ENCODE data around the gene RASAL3.
"Not testable (repeated sequence)": the region's sequence is repeated elsewhere in the genome, so short reads cannot be mapped to it uniquely, and the experiment has no call there.

Gene RASAL3

GRCh38 chr19:15423130-15423529, 41.2 kb downstream of the RASAL3 start:
- Mint-ChIP-seq H3K27me3 (no peaks in the 10 kb centered on the region), H3K36me3 (peaks cover 20% of the 10 kb centered on the region), H3K27ac (no peak overlapping the region), H3K9me3 (no peaks in the 10 kb centered on the region), H3K4me1 (peaks cover 25% of the 10 kb centered on the region), H3K4me3 (no peak overlapping the region)

DNA sequence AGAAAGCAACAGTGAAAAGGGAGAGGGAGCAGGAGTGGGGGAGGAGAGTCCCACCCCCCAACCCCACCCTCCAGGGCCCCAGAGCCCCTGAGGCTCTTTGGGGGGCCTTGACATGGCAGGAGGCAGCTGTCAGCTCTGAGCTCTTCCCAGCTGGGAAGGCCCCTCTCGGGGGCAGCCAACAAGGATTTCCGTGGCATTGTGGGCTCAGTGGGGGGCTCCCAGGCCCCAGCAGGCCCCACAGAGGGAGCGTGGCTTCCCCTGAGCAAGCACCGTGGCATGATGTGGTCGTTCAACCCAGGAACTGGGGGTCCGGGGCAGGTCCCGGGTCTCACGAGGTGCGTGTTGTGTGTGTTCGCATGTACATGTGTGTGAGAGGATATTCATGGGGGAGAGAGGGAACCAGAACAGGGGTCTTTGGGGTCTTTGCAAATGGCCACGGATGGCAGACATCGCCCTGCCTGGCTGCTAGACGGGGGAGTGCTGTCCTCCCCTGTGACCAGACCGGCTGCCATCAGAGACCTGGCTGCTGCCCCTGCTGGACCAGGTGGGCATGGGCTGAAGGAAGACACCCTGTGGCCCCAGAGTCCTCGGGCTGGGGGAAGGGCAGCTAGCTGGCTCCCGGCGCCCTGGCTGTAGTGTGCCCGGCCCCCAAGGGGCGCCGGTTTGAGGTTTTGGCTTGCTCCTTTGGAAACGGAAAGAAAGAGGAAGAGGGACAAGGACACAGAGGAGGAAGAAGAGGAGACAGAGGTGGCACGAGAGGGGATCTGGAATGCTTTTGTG, 41.9 kb downstream of the RASAL3 start:
- peaks cover 20% of the 10 kb centered on the region for H3K36me3 Mint-ChIP-seq

DNA sequence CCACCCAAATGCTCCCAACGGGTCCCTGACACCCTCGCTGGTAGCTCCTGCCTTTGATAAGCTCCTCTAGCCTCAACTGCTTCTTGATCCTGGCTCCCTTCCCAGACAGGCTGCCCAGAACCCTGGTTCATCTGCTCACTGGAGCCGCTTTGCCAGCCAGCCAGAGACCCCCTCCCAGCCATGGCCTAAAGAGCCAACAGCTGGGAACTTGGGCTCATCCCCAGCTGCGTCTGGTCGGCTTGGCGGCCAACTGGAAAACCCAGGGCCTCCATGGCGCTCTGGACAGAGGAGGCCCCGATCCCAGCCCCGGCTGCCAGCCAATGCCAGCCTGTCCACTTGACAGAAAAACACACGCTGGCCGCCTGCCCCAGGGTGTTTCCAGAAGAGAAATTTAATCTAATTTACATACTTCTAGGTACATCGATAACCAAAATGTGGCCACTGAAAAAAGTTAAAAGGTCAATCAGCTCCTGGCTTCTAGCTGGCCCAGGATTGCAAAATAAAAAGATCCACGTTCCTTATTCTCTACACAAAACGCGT, 42.6 kb downstream of the RASAL3 start:
- no peaks in the 10 kb centered on the region for H3K9me3 Mint-ChIP-seq
- H3K4me1 Mint-ChIP-seq, result peaks cover 32% of the 10 kb centered on the region
- H3K27ac Mint-ChIP-seq, result no peak overlapping the region
- H3K36me3 Mint-ChIP-seq, result peaks cover 20% of the 10 kb centered on the region
- no peaks in the 10 kb centered on the region for H3K27me3 Mint-ChIP-seq
- H3K4me3 Mint-ChIP-seq, result no peak overlapping the region

More for the DNA sequence above, 41.9 kb downstream of the RASAL3 start:
- Mint-ChIP-seq H3K4me3 (no peak overlapping the region), H3K27ac (no peak overlapping the region), H3K4me1 (peaks cover 29% of the 10 kb centered on the region), H3K27me3 (no peaks in the 10 kb centered on the region), H3K9me3 (no peaks in the 10 kb centered on the region)

DNA sequence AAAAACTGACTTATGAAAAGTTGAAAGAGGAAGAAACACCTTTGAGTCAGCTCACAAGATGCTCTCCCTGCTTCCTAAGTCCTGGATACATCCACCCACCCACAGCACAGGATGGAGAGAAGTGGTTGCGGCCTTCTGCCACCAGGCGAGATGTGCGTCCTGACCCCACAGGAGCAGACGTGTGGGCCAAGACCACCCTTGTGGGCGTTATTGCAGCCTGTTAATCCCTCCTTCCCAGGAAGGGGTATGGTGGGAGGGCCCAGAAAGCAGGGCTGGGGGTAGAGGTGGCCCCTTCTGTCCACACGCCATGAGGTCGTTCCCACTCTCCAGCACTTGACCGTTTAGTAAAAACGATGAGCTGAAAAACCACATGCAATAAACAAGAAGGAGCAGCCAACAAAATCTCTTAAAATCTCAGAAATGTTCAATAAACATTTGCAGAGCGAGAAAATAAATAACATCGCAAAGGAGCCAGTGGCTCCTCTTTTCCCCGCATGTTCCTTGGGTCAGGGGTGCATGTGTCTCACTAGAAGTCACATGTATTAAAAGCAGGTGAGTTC, 43.1 kb downstream of the RASAL3 start:
- Mint-ChIP-seq H3K9me3 (no peaks in the 10 kb centered on the region), H3K36me3 (peaks cover 19% of the 10 kb centered on the region), H3K4me3 (no peak overlapping the region), H3K27me3 (no peaks in the 10 kb centered on the region), H3K27ac (no peak overlapping the region), H3K4me1 (peaks cover 35% of the 10 kb centered on the region)

GRCh38 chr19:15419413-15420025, 44.8 kb downstream of the RASAL3 start:
- Mint-ChIP-seq H3K27ac (peak overlapping the region; percentile 80), H3K36me3 (peaks cover 18% of the 10 kb centered on the region), H3K27me3 (no peaks in the 10 kb centered on the region), H3K9me3 (no peaks in the 10 kb centered on the region), H3K4me3 (peak overlapping the region; percentile 96), H3K4me1 (peaks cover 40% of the 10 kb centered on the region)

DNA sequence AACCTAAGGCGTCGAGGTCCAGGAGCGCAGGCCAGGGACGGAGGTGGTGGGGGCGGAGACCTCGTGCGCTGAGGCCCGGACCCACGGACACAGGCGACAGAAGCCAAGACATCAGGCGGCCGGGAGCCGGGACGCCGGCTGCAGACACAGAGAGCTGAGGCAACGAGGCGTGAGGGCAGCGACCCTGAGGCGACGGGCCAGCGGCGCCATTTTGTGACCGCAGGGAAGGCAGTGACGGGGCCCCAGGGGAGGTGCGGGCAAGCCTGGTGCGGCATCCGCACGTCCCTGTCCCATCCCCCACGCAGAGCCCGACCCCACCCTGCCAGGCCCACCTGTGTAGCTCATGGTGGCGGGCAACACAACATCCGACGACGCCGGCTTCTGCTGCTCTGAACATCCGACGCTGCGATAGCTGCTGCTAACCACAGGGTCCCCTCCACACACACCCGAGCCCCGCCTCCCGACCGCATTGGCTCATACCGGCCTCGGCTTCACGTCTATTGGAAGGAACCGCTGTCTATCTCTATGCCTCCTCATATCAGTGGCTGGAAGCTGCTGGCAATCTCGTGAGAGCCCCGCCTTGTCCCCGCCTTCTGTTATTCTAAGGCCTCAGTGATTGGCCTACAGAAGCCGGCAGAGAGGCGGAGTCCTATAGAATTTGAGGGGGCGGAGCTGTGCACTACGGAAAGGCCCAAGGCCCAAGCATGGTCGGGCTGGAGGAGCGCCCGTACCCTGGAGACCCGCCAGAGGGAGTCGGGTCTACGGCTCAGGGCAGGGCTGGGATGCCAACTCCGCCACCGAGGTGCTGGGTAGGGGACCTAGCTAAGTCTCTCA, 45.5 kb downstream of the RASAL3 start, which contains the start of gene AKAP8L:
AKAP8L (minus strand) TSS at position 410 of the 834 bp plus-strand sequence; CDS start at position 345, 65 bp downstream.
- Mint-ChIP-seq H3K27me3 (no peaks in the 10 kb centered on the region), H3K9me3 (no peaks in the 10 kb centered on the region), H3K36me3 (peaks cover 18% of the 10 kb centered on the region), H3K27ac (peak within 1 kb of the TSS; percentile 95), H3K4me3 (peak within 1 kb of the TSS; percentile 96), H3K4me1 (peaks cover 40% of the 10 kb centered on the region)

DNA sequence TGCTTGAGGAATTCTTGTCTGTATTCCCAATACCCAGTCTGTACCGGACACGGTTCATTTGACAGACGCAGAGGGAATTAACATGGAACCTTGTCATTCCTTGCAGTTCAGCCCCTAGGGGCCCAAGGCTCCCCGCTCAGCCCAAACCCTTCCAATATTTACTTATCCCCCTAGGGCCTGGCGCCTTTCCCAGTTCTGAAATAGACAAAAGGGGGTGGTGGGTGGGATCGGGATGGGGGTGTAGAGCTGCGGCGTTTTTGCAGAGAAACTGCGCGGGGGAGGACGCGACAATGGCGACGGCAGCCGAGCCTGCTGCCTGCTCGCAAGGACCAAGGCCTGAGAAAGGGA, 46.1 kb downstream of the RASAL3 start:
- H3K4me1 Mint-ChIP-seq, result peaks cover 44% of the 10 kb centered on the region

GRCh38 chr19:15417699-15418098, 46.6 kb downstream of the RASAL3 start:
- Mint-ChIP-seq H3K4me1 (peaks cover 49% of the 10 kb centered on the region), H3K36me3 (peaks cover 10% of the 10 kb centered on the region), H3K9me3 (no peaks in the 10 kb centered on the region), H3K27me3 (no peaks in the 10 kb centered on the region), H3K27ac (peak overlapping the region; percentile 89), H3K4me3 (peak overlapping the region; percentile 96)

More for the DNA sequence above, 46.1 kb downstream of the RASAL3 start:
- peak overlapping the region; percentile 95 for H3K27ac Mint-ChIP-seq
- H3K27me3 Mint-ChIP-seq, result no peaks in the 10 kb centered on the region
- no peaks in the 10 kb centered on the region for H3K9me3 Mint-ChIP-seq
- H3K36me3 Mint-ChIP-seq, result peaks cover 14% of the 10 kb centered on the region
- peak overlapping the region; percentile 96 for H3K4me3 Mint-ChIP-seq

DNA sequence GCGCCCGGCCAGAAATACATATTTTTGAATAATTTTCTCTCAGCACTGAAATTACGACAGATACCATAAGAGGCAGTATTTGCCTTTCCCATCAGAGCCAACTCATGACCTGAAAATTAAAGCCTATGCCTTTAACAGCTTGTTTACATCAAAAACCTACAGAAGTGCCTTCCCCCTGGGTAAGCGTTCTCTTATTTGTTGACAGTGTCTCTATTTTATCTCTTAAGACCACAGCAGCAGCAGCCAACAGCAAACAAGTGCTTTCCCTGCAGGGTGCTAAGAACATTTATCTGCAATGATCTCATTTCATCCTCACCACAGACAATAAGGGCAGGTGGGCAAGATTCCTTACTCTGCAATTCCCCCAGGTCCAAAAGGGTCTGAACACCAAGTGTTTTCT, 51.5 kb downstream of the RASAL3 start:
- peaks cover 6% of the 10 kb centered on the region for H3K36me3 Mint-ChIP-seq
- no peaks in the 10 kb centered on the region for H3K9me3 Mint-ChIP-seq
- H3K27me3 Mint-ChIP-seq, result no peaks in the 10 kb centered on the region
- H3K4me3 Mint-ChIP-seq, result no peak overlapping the region
- peak overlapping the region; percentile 35 for H3K27ac Mint-ChIP-seq
- H3K4me1 Mint-ChIP-seq, result peaks cover 53% of the 10 kb centered on the region

- H3K27ac Mint-ChIP-seq, result not testable (repeated sequence)
These were observed 53.0 kb downstream of the RASAL3 start for GRCh38 chr19:15411351-15411750.

GRCh38 chr19:15404780-15405211, 59.5 kb downstream of the RASAL3 start:
- H3K36me3 Mint-ChIP-seq, result peaks cover 4% of the 10 kb centered on the region
- no peak overlapping the region for H3K4me3 Mint-ChIP-seq

More at GRCh38 chr19:15411351-15411750, 53.0 kb downstream of the RASAL3 start:
- not testable (repeated sequence) for H3K9me3 Mint-ChIP-seq, H3K4me3 Mint-ChIP-seq, H3K27me3 Mint-ChIP-seq, H3K36me3 Mint-ChIP-seq
- H3K4me1 Mint-ChIP-seq, result peaks cover 53% of the 10 kb centered on the region

GRCh38 chr19:15404097-15404779, 60.1 kb downstream of the RASAL3 start:
- peak overlapping the region; percentile 10 for H3K27ac Mint-ChIP-seq

More at GRCh38 chr19:15404780-15405211, 59.5 kb downstream of the RASAL3 start:
- H3K9me3 Mint-ChIP-seq, result no peaks in the 10 kb centered on the region
- H3K27me3 Mint-ChIP-seq, result no peaks in the 10 kb centered on the region
- peaks cover 58% of the 10 kb centered on the region for H3K4me1 Mint-ChIP-seq
- H3K27ac Mint-ChIP-seq, result peak overlapping the region; percentile 10

DNA sequence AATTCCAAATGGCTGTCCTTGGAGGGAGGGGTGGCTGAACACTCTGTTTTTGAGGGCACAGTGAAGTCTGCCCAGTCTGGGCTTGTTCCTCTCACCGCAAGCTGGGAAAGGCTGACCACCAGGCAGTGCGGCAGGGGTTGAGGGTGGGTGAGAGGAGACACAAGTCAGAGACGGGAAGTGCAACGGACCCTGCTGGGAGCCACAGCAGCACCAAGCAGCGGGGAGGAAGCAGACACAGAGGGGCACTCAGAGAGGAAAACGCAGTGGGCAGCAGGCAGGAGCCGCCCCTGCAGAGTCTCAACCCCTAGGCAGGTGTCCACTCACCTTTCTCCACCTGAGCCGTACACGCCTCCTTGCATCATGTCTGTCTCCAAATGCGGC, 61.2 kb downstream of the RASAL3 start:
- H3K4me1 Mint-ChIP-seq, result peaks cover 44% of the 10 kb centered on the region
- no peaks in the 10 kb centered on the region for H3K9me3 Mint-ChIP-seq
- H3K36me3 Mint-ChIP-seq, result peaks cover 4% of the 10 kb centered on the region
- no peak overlapping the region for H3K27ac Mint-ChIP-seq
- no peak overlapping the region for H3K4me3 Mint-ChIP-seq
- H3K27me3 Mint-ChIP-seq, result no peaks in the 10 kb centered on the region

More at GRCh38 chr19:15404097-15404779, 60.1 kb downstream of the RASAL3 start:
- Mint-ChIP-seq H3K27me3 (no peaks in the 10 kb centered on the region), H3K9me3 (no peaks in the 10 kb centered on the region), H3K4me1 (peaks cover 52% of the 10 kb centered on the region), H3K36me3 (peaks cover 4% of the 10 kb centered on the region), H3K4me3 (no peak overlapping the region)

DNA sequence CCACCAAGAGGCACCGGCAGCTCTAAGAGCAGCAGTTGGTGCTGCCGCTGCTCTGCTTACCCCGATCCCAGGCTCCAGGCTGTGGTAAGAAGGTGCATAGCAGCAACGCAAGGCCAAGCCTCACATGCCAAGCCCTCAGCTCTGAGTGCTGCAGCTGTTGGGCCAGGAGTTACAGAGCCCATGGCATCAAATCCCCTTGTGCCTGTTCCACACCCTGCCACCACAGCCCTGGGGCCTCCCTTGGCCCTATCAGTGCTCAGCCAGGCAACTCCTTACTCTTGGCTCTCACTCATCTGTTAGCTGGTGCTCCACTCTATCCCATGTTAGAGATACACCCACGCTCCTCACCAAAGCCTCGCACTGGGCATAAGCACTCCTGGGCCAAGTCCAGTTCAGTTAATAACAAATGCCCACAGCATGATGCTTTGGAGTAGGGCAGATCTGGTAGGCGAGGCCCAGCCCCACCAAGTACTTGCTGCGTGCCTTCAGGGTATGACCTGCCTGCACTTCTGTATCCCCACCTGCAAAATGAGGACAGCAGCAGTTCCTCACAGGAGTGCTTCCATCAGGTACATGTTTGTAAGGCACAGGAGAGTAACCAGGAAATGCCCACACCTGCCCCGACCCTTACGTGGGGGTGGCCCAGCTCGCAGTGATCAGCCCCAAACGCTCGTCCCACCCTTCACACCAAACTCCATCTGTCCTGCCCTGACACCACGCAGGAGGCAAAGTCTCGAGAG, 61.8 kb downstream of the RASAL3 start:
- Mint-ChIP-seq H3K27ac (no peak overlapping the region), H3K4me1 (peaks cover 39% of the 10 kb centered on the region), H3K27me3 (no peaks in the 10 kb centered on the region), H3K9me3 (no peaks in the 10 kb centered on the region), H3K4me3 (no peak overlapping the region), H3K36me3 (peaks cover 4% of the 10 kb centered on the region)
